RCC 7860 (cell line): ENCODE results near the gene EFNB1.
"Not testable (repeated sequence)": the region's sequence is repeated elsewhere in the genome, so short reads cannot be mapped to it uniquely, and the experiment has no call there.

Source experiments
- DNase-seq: peaks from one replicate; pipeline ENCODE4 v3.0.0-alpha.2; 2015; ENCODE audit warnings: low spot score
- FAIRE-seq: peaks from 2 replicates; lab custom pipeline; 2012; peaks lifted over from hg19 to GRCh38; lab: Jason Lieb, UNC

The EFNB1 gene

GRCh38 chrX:68828740-68829581 lies at the start of gene EFNB1:
EFNB1 (plus strand) TSS chrX:68829021; CDS start chrX:68829777, 756 bp downstream.
- DNase-seq (peak; percentile 86), FAIRE-seq (peak; percentile 88)

DNA sequence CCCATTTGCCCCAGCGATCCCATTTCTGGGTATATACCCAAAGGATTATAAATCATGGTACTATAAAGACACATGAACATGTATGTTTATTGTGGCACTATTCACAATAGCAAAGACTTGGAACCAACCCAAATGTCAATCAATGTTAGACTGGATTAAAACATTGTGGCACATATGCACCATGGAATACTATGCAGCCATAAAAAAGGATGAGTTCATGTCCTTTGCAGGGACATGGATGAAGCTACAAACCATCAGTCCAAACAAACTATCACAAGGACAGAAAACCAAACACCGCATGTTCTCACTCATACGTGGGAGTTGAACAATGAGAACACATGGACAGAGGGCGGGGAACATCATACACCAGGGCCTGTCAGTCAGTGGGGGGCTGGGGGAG lies 47.5 kb upstream of the EFNB1 start:
- not testable (repeated sequence) for DNase-seq, FAIRE-seq

DNA sequence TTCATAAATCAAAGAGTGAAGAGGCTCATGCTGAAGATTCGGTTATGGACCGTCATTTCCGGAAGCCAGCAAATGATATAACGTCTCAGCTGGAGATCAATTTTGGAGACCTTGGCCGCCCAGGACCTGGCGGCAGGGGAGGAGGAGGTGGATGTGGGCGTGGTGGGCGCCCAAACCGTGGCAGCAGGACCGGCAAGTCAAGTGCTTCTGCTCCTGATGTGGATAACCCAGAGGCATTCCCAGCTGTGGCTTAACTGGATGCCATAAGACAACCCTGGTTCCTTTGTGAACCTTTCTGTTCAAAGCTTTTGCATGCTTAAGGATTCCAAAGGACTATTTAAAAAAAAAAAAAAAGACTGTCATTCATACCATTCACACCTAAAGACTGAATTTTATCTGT lies 44.0 kb upstream of the EFNB1 start:
- DNase-seq (no peak), FAIRE-seq (no peak)

- DNase-seq, FAIRE-seq: not testable (repeated sequence)
Observed at GRCh38 chrX:68786581-68786980, 42.2 kb upstream of the EFNB1 start.

GRCh38 chrX:68789966-68790365 lies 38.9 kb upstream of the EFNB1 start:
- DNase-seq: no peak

DNA sequence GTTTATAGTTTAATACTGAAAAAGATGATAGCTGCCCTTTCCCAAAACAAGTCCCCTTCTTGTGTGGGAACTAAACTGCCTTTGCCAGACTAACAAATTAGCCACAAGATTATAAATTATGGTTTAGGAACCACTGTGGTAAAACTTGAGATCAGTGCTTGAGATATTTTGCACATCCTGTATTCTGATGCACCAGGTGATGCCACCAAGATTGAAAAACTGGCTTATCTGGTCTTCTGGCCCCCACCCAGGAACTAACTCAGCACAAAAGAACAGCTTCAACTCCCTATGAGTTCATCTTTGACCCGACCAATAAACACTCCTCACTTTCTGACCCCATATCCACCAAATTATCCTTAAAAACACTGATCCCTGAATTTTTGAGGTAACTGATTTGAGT lies 36.7 kb upstream of the EFNB1 start:
- FAIRE-seq: no peak
- no peak for DNase-seq

More at GRCh38 chrX:68789966-68790365, 38.9 kb upstream of the EFNB1 start:
- no peak for FAIRE-seq

- FAIRE-seq (no peak), DNase-seq (no peak)
Observed at GRCh38 chrX:68794461-68794860, 34.4 kb upstream of the EFNB1 start.

GRCh38 chrX:68795741-68796140 lies 33.1 kb upstream of the EFNB1 start:
- DNase-seq (no peak), FAIRE-seq (no peak)

- DNase-seq, FAIRE-seq: not testable (repeated sequence)
Observed at GRCh38 chrX:68798400-68798799, 30.4 kb upstream of the EFNB1 start.

GRCh38 chrX:68801737-68802290 lies 27.0 kb upstream of the EFNB1 start:
- DNase-seq: no peak
- no peak for FAIRE-seq

DNA sequence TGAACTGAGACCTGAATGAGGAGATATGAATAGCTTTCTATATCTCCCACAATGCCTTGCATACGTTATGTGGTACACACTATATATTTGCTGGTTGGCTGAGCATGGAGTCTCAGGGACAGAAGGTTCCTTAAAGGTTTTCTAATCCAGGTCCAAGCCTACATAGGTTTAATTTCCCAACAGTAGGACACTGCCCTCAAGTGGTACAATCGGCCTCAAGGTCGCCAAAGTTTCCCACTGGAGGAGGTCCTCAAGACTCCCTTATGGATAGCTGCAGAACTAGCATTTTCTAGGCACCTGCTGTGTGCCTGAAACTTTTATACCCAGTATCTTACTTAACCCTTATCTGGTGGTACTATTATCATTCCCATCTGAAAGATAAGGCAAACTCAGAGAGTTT lies 21.0 kb upstream of the EFNB1 start:
- FAIRE-seq (no peak), DNase-seq (no peak)

GRCh38 chrX:68808686-68809357 lies 20.0 kb upstream of the EFNB1 start:
- FAIRE-seq (no peak), DNase-seq (no peak)

- DNase-seq (no peak), FAIRE-seq (no peak)
Observed at GRCh38 chrX:68820476-68821110, 8.2 kb upstream of the EFNB1 start.

- DNase-seq: no peak
- no peak for FAIRE-seq
Observed at GRCh38 chrX:68821616-68822015, 7.2 kb upstream of the EFNB1 start.

GRCh38 chrX:68822641-68823410 lies 6.0 kb upstream of the EFNB1 start:
- no peak for FAIRE-seq
- peak; percentile 34 for DNase-seq

DNA sequence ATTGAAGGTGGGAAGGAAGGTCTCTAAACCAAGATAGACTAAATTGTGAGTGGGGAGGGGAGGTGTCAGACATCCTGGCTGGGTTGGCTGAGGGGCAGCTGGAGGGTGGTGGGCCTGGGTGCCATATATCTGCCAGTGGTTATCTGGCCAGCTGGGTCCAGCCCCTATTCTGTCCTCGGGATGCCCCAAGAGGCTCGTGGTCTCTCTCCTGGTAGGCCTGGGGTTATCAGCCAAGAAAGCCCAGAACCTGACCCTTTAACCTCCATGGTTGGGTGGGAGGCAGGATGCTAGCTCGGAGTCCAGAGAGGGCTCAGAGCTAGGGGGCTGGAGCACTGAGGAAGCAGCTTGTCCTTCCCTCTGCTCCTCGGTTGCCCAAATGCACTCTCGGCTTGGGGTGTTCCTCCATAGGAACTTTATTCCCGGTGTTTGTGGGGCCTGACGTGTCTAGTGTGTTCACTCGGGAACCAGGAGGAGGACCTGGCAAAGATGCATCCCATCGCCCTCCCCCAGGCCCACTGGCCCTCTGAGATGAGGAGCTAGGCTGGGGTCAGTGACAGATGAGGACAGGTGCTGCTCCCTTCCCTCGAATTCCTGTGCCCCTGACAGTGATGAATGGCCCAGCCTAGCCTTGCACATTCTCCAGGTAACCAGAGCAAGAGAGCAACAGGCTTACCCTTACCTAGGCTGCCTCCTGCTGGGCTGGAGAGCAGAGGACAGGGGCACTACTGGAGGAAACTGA lies 5.2 kb upstream of the EFNB1 start:
- FAIRE-seq: no peak

DNA sequence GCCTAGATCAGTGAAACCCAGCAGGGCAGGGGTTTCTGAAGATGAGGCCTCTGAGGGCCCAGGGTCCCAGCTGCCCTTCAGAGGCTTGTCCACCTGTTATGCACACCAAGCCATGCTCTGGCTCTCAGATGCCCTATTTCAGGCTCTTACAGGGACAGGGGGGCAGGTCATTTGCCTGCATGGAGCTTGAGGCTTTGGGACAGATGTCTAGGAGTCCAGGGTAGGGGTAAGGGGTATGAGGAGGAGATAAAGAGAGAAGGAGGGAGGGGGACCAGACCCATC lies 4.7 kb upstream of the EFNB1 start:
- no peak for FAIRE-seq
- no peak for DNase-seq

More for the DNA sequence above, 5.2 kb upstream of the EFNB1 start:
- no peak for DNase-seq

- DNase-seq (no peak), FAIRE-seq (no peak)
Observed at GRCh38 chrX:68824565-68825125, 4.2 kb upstream of the EFNB1 start.

- no peak for FAIRE-seq
- DNase-seq: no peak
Observed at GRCh38 chrX:68826113-68826980, 2.5 kb upstream of the EFNB1 start.
